C4-2B (cell line): ENCODE data around the gene TNFRSF12A.

ENCODE experiments used
- H3K27ac ChIP-seq: fragments of 450-650 bp; 2 replicates; pipeline ENCODE4 v1.5.1; 2017
- CTCF ChIP-seq: fragments of 450-650 bp; conservative IDR thresholded peaks from 2 replicates; pipeline ENCODE4 v1.5.1; 2017; ENCODE audit warnings: mild to moderate bottlenecking
- ZFX ChIP-seq: fragments of 450-650 bp; IDR thresholded peaks from 2 replicates; pipeline ENCODE4 v1.6.1; 2017

TNFRSF12A gene

GRCh38 chr16:3023415-3023668 is 3.2 kb downstream of the TNFRSF12A start:
- peak overlapping the region; percentile 85 for H3K27ac ChIP-seq
- no peak for TF ChIP-seq CTCF
- TF ChIP-seq ZFX, result no peak

GRCh38 chr16:3023669-3024478 is 3.7 kb downstream of the TNFRSF12A start, which contains the start of the genes HCFC1R1 and THOC6:
Gene HCFC1R1, minus strand, starts transcription at chr16:3023942. Its CDS starts 1 bp downstream, at chr16:3023941.
Gene THOC6, plus strand, starts transcription at chr16:3024035. Its CDS starts 292 bp downstream, at chr16:3024327.
- TF ChIP-seq CTCF (no peak), ZFX (peak; percentile 33; the same call in 1 of the 2 replicates)
- H3K27ac ChIP-seq, result peak within 1 kb of the TSS; percentile 85

- H3K27ac ChIP-seq, result no peak overlapping the region; the same call in 1 of the 2 replicates
Measured at GRCh38 chr16:3025032-3026002, 5.1 kb downstream of the TNFRSF12A start.

GRCh38 chr16:3026003-3026378 is 5.8 kb downstream of the TNFRSF12A start:
- no peak for TF ChIP-seq ZFX
- no peak for TF ChIP-seq CTCF
- H3K27ac ChIP-seq, result no peak overlapping the region

More at GRCh38 chr16:3025032-3026002, 5.1 kb downstream of the TNFRSF12A start:
- TF ChIP-seq CTCF, result no peak
- no peak for TF ChIP-seq ZFX

GRCh38 chr16:3026609-3027488 is 6.7 kb downstream of the TNFRSF12A start:
- TF ChIP-seq CTCF (no peak), ZFX (no peak)
- no peak overlapping the region for H3K27ac ChIP-seq

GRCh38 chr16:3027489-3027795 is 7.3 kb downstream of the TNFRSF12A start:
- H3K27ac ChIP-seq, result no peak overlapping the region; the same call in 1 of the 2 replicates
- TF ChIP-seq CTCF (no peak), ZFX (no peak)
